Measurements from ENCODE around the gene PSRC1. TPM values are rescaled to one million over a fixed set of nuclear protein-coding genes. Genes with fewer than 3 reads are reported as not detected.
A peak's percentile ranks its signal among the peaks of the same experiment; 100 is the strongest.

The PSRC1 gene
- total and polyA plus RNA-seq, 2 donors (not counting 3 experiments of a cell fraction or from before 2014, with no cell fraction given) = 25.0 to 29.3 TPM

GRCh38 chr1:109242387-109242786 lies 40.6 kb downstream of the PSRC1 start:
- Histone ChIP-seq H3K4me3 (replicated peaks in 1 of 3; ENCODE audit: insufficient read depth in 1 of 3, low read depth in 1 of 3, low read length in 3 of 3) (no peak overlapping the region), H3K27ac (ENCODE audit: insufficient read depth, low read depth, low read length) (no peak overlapping the region), H3K9ac (replicated peaks; ENCODE audit: extremely low read depth, insufficient read depth, low read length) (no peak overlapping the region), H3K4me1 (ENCODE audit: control insufficient read depth, extremely low read depth, insufficient read depth, low read length) (no peaks in the 10 kb centered on the region), H4K20me1 (replicated peaks; ENCODE audit: control insufficient read depth, extremely low read depth, insufficient read depth, low read length) (no peaks in the 10 kb centered on the region), H3K36me3 (ENCODE audit: control insufficient read depth in 2 of 2, extremely low read depth in 1 of 2, insufficient read depth in 2 of 2, low read length in 2 of 2) (peaks cover 3 to 14% of the 10 kb centered on the region in 2 experiments), H3K9me3 (replicated peaks; ENCODE audit: control insufficient read depth, insufficient read depth, low read length) (no peaks in the 10 kb centered on the region), H3K4me2 (ENCODE audit: insufficient read depth, low read length) (no peak overlapping the region), H3K9me1 (replicated peaks; ENCODE audit: control insufficient read depth, extremely low read depth, insufficient read depth, low read length) (no peaks in the 10 kb centered on the region), H3K79me2 (ENCODE audit: control insufficient read depth, insufficient read depth, low read length) (no peaks in the 10 kb centered on the region), H3K27me3 (ENCODE audit: control insufficient read depth in 2 of 2, insufficient read depth in 2 of 2, low read length in 2 of 2) (peaks cover 12 to 17% of the 10 kb centered on the region in 2 experiments), H2AFZ (ENCODE audit: low read depth, low read length) (no peak overlapping the region)
- intact Hi-C loops (cut with micrococcal nuclease) = no loop called here
- DNase-seq (ENCODE audit: low read depth, low spot score) = no peak
- POLR2A ChIA-PET = no interaction called here
- TF ChIP-seq POLR2AphosphoS5 (IDR thresholded peaks at IDR 0.05; ENCODE audit: insufficient read depth, low read depth, low read length) (no peak), FOS (IDR thresholded peaks at IDR 0.05; ENCODE audit: borderline replicate concordance, insufficient read depth, low read length) (no peak), EZH2 (IDR thresholded peaks at IDR 0.05; ENCODE audit: borderline replicate concordance, low read depth, low read length, severe bottlenecking) (no peak), JUN (IDR thresholded peaks at IDR 0.05; ENCODE audit: borderline replicate concordance, insufficient read depth, insufficient read length, low read depth) (no peak), MAX (IDR thresholded peaks at IDR 0.05; ENCODE audit: insufficient read depth, insufficient read length) (no peak), GATA2 (IDR thresholded peaks at IDR 0.05; ENCODE audit: insufficient read depth, insufficient read length, low read depth, low read length) (no peak)
- FAIRE-seq = no peak
- no TSS peak for BruUV-seq (replicated peaks)
- CTCF ChIA-PET = interaction anchor here (1.4 to 4.8 kb wide), 2 partner anchors 22 to 156 kb away, joined by 4 to 41 read pairs; partner anchors contain the start of gene SORT1
- dilution Hi-C loops (cut with MboI; ENCODE audit: extremely low pct_ligation_motif_present, low sequenced_read_pairs) = no loop called here

- H3K27ac ChIP-seq (ENCODE audit: insufficient read depth, low read depth, low read length) = no peak overlapping the region
- H3K4me1 ChIP-seq (ENCODE audit: control insufficient read depth, extremely low read depth, insufficient read depth, low read length) = no peaks in the 10 kb centered on the region
- no peaks in the 10 kb centered on the region for H3K79me2 ChIP-seq (ENCODE audit: control insufficient read depth, insufficient read depth, low read length)
- DNase-seq (ENCODE audit: low read depth, low spot score) (no peak), FAIRE-seq (no peak)
- no peaks in the 10 kb centered on the region for H4K20me1 ChIP-seq (replicated peaks; ENCODE audit: control insufficient read depth, extremely low read depth, insufficient read depth, low read length)
- peaks cover 12 to 17% of the 10 kb centered on the region in 2 experiments for H3K27me3 ChIP-seq (ENCODE audit: control insufficient read depth in 2 of 2, insufficient read depth in 2 of 2, low read length in 2 of 2)
- no peak for TF ChIP-seq MAX (IDR thresholded peaks at IDR 0.05; ENCODE audit: insufficient read depth, insufficient read length)
- no peak for TF ChIP-seq MYC (IDR thresholded peaks at IDR 0.05; ENCODE audit: low read depth, low read length)
- TF ChIP-seq EZH2 (IDR thresholded peaks at IDR 0.05; ENCODE audit: borderline replicate concordance, low read depth, low read length, severe bottlenecking) = no peak
- no peak for TF ChIP-seq CTCF (IDR thresholded peaks at IDR 0.05; ENCODE audit: extremely low read depth in 1 of 2, insufficient read depth in 1 of 2, low read depth in 1 of 2, low read length in 2 of 2)
- TF ChIP-seq FOS (IDR thresholded peaks at IDR 0.05; ENCODE audit: borderline replicate concordance, insufficient read depth, low read length) = no peak
- TF ChIP-seq POLR2AphosphoS5 (IDR thresholded peaks at IDR 0.05; ENCODE audit: insufficient read depth, low read depth, low read length) = no peak
- POLR2A ChIA-PET = no interaction called here
- no peak overlapping the region for H3K4me3 ChIP-seq (replicated peaks in 1 of 3; ENCODE audit: insufficient read depth in 1 of 3, low read depth in 1 of 3, low read length in 3 of 3)
- intact Hi-C loops (cut with micrococcal nuclease) (no loop called here), dilution Hi-C loops (cut with MboI; ENCODE audit: extremely low pct_ligation_motif_present, low sequenced_read_pairs) (no loop called here)
- peaks cover 3 to 18% of the 10 kb centered on the region in 2 experiments for H3K36me3 ChIP-seq (ENCODE audit: control insufficient read depth in 2 of 2, extremely low read depth in 1 of 2, insufficient read depth in 2 of 2, low read length in 2 of 2)
- H3K9ac ChIP-seq (replicated peaks; ENCODE audit: extremely low read depth, insufficient read depth, low read length) = no peak overlapping the region
- no peak overlapping the region for H2AFZ ChIP-seq (ENCODE audit: low read depth, low read length)
- TSS peak; percentile 4 for BruUV-seq (replicated peaks)
- CTCF ChIA-PET = interaction anchor here (0.7 to 4.8 kb wide), 6 partner anchors 8 to 157 kb away, joined by 3 to 41 read pairs (median 5); partner anchors contain the start of genes CELSR2 and SORT1
- H3K9me3 ChIP-seq (replicated peaks; ENCODE audit: control insufficient read depth, insufficient read depth, low read length) = no peaks in the 10 kb centered on the region
- no peak overlapping the region for H3K4me2 ChIP-seq (ENCODE audit: insufficient read depth, low read length)
- no peaks in the 10 kb centered on the region for H3K9me1 ChIP-seq (replicated peaks; ENCODE audit: control insufficient read depth, extremely low read depth, insufficient read depth, low read length)
These were observed 41.1 kb downstream of the PSRC1 start for GRCh38 chr1:109241841-109242345.

Measured in endothelial cell of umbilical vein (primary cell).